IMR-90 (cell line): ENCODE measurements around the gene SLC35C1. TPM values are rescaled to one million over a fixed set of nuclear protein-coding genes. Genes with fewer than 3 reads are reported as not detected.

ENCODE experiments used
- ATAC-seq: fragments of 200-7000 bp; cut with Tn5 transposase; 2 replicates; pipeline ENCODE4 v1.9.1; 2020; ENCODE audit warnings: low read depth, mild to moderate bottlenecking, moderate library complexity
- BruUV-seq: library from RNA; stranded (reverse); fragments of 400-500 nt; replicated peaks from 2 replicates; lab custom pipeline; 2021; lab: Mats Ljungman, UMichigan
- CTCF ChIA-PET: fragments of 300-600 bp; formaldehyde crosslinking; extraction: SDS; loops from one replicate; lab custom pipeline; 2021; ENCODE audit warnings: antibody characterized with exemption; lab: Yijun Ruan, JAX
- POLR2A ChIA-PET: fragments of 300-600 bp; sonication (Branson Sonifier 250); formaldehyde crosslinking; loops from one replicate; lab custom pipeline; 2022; ENCODE audit warnings: antibody characterized with exemption; ENCODE audit not compliant: unreplicated experiment; lab: Charles Lee
- DNase-seq: peaks from one replicate; pipeline ENCODE4 v3.0.0; 2013
- H2AFZ ChIP-seq: replicated peaks from 2 replicates; pipeline ENCODE3; 2013; ENCODE audit warnings: low read length, mild to moderate bottlenecking; ENCODE audit not compliant: poor library complexity
- H2AK5ac ChIP-seq: 2 replicates; pipeline ENCODE4 v1.6.1; 2013; ENCODE audit warnings: low read depth, low read length, inconsistent platforms
- H2AK9ac ChIP-seq: replicated peaks from 2 replicates; pipeline ENCODE3; 2013; ENCODE audit warnings: mild to moderate bottlenecking, low read depth, low read length, moderate library complexity; ENCODE audit not compliant: poor library complexity
- H2BK120ac ChIP-seq: 2 replicates; pipeline ENCODE4 v1.6.1; 2013; ENCODE audit warnings: low read depth, low read length, inconsistent platforms
- H2BK15ac ChIP-seq: 3 replicates; pipeline ENCODE4 v1.6.1; 2013; ENCODE audit warnings: low read depth, low read length, inconsistent platforms
- H2BK20ac ChIP-seq: 2 replicates; pipeline ENCODE4 v1.6.1; 2013; ENCODE audit warnings: low read depth, mild to moderate bottlenecking, inconsistent platforms, low read length, moderate library complexity
- H2BK5ac ChIP-seq: 2 replicates; pipeline ENCODE4 v1.6.1; 2013; ENCODE audit warnings: mild to moderate bottlenecking, low read depth, low read length, inconsistent platforms; ENCODE audit not compliant: poor library complexity, severe bottlenecking
- H3K14ac ChIP-seq: replicated peaks from 2 replicates; pipeline ENCODE4 v1.6.1; 2013; ENCODE audit warnings: low read depth, low read length, inconsistent platforms
- H3K18ac ChIP-seq: 2 replicates; pipeline ENCODE4 v1.6.1; 2013; ENCODE audit warnings: low read depth, low read length, control low read depth
- H3K23ac ChIP-seq: 2 replicates; pipeline ENCODE4 v1.6.1; 2013; ENCODE audit warnings: low read depth, low read length, inconsistent platforms
- H3K27ac ChIP-seq: 2 replicates; pipeline ENCODE4 v1.5.1; 2013; ENCODE audit warnings: mild to moderate bottlenecking, control low read depth, low read length; ENCODE audit not compliant: insufficient read depth
- H3K27me3 ChIP-seq: 2 replicates; pipeline ENCODE4 v1.6.1; 2013; ENCODE audit warnings: low read length; ENCODE audit not compliant: control insufficient read depth, insufficient read depth
- H3K36me3 ChIP-seq: 2 replicates; pipeline ENCODE4 v1.6.1; 2013; ENCODE audit warnings: low read length, mixed read lengths; ENCODE audit not compliant: control insufficient read depth, insufficient read depth
- H3K4ac ChIP-seq: 2 replicates; pipeline ENCODE4 v1.6.1; 2013; ENCODE audit warnings: low read depth, low read length, inconsistent platforms
- H3K4me1 ChIP-seq: 2 replicates; pipeline ENCODE4 v1.6.1; 2013; ENCODE audit warnings: low read length, mixed read lengths; ENCODE audit not compliant: control insufficient read depth, insufficient read depth
- H3K4me2 ChIP-seq: 2 replicates; pipeline ENCODE4 v1.6.1; 2013; ENCODE audit warnings: low read depth, mild to moderate bottlenecking, control low read depth, low read length, moderate library complexity
- H3K4me3 ChIP-seq: 2 replicates; pipeline ENCODE4 v1.5.1; 2013; ENCODE audit warnings: low read depth, mild to moderate bottlenecking, control low read depth, low read length, moderate library complexity; ENCODE audit not compliant: insufficient read depth
- H3K56ac ChIP-seq: 2 replicates; pipeline ENCODE4 v1.6.1; 2013; ENCODE audit warnings: low read length, inconsistent platforms; ENCODE audit not compliant: insufficient read depth; ENCODE audit errors: extremely low read depth
- H3K79me1 ChIP-seq, 2 experiments: 2 replicates each; pipeline ENCODE4 v1.6.1; 2013; ENCODE audit warnings: low read length in 2 of 2, inconsistent platforms in 1 of 2, low read depth in 1 of 2
- H3K9ac ChIP-seq: 2 replicates; pipeline ENCODE4 v1.6.1; 2013; ENCODE audit warnings: low read depth, low read length, control low read depth
- H3K9me1 ChIP-seq: 2 replicates; pipeline ENCODE4 v1.6.1; 2013; ENCODE audit warnings: low read length, inconsistent platforms; ENCODE audit not compliant: insufficient read depth
- H3K9me3 ChIP-seq: 2 replicates; pipeline ENCODE4 v1.6.1; 2013; ENCODE audit warnings: low read length; ENCODE audit not compliant: control insufficient read depth, insufficient read depth
- H4K20me1 ChIP-seq: 2 replicates; pipeline ENCODE4 v1.6.1; 2013; ENCODE audit warnings: low read length, inconsistent platforms; ENCODE audit not compliant: insufficient read depth
- H4K5ac ChIP-seq: 2 replicates; pipeline ENCODE4 v1.6.1; 2013; ENCODE audit warnings: mild to moderate bottlenecking, low read depth, low read length, control low read depth
- H4K8ac ChIP-seq, 2 experiments: 2 replicates each; pipeline ENCODE4 v1.6.1; 2013; ENCODE audit warnings: low read depth in 2 of 2, low read length in 2 of 2, control low read depth in 1 of 2, inconsistent platforms in 1 of 2
- H4K91ac ChIP-seq: 2 replicates; pipeline ENCODE4 v1.6.1; 2013; ENCODE audit warnings: low read depth, low read length, inconsistent platforms; ENCODE audit not compliant: insufficient read depth
- USF2 ChIP-seq: fragments of 150-350 bp; IDR thresholded peaks from 2 replicates; pipeline ENCODE4 v1.6.1; 2017; ENCODE audit warnings: mild to moderate bottlenecking, antibody characterized with exemption, low read length, low read depth
- WGBS, 2 experiments: methylation state at CpG; one replicate each; pipeline versions ENCODE4 v1.1.5 to v1.1.7; 2013; ENCODE audit warnings: missing lambda C conversion rate in 2 of 2; ENCODE audit not compliant: insufficient read length in 1 of 2; ENCODE audit errors: extremely low coverage in 2 of 2; 5-methylcytosine and 5-hydroxymethylcytosine counted together
- dilution Hi-C: fragments of 300-500 bp; cut with HindIII; formaldehyde crosslinking; loops from one replicate; pipeline ENCODE4 v1.14.3; 2018; ENCODE audit warnings: low sequenced_read_pairs; ENCODE audit not compliant: unreplicated experiment
- in situ Hi-C: fragments of 300-500 bp; cut with MboI; formaldehyde crosslinking; loops from 3 replicates; pipeline ENCODE4 v1.14.3; 2019; ENCODE audit warnings: low sequenced_read_pairs, inconsistent platforms, mixed read lengths
- intact Hi-C: fragments of 100-400 bp; cut with micrococcal nuclease; formaldehyde crosslinking; loops from 2 replicates; pipeline ENCODE4 v1.10.0; 2022
- polyA plus RNA-seq, 3 experiments: library from polyadenylated mRNA; depleted of rRNA; stranded (reverse); fragments of >200 nt; gene quantifications; 2 replicates each; pipeline ENCODE4 v1.2.3, GENCODE V29; 2012; ENCODE audit warnings: low replicate concordance in 1 of 3
- total RNA-seq: library from RNA; depleted of rRNA; stranded (reverse); fragments of >200 nt; gene quantifications from 2 replicates; pipeline ENCODE4 v1.2.3, GENCODE V29; 2012

Gene SLC35C1
- total and polyA plus RNA-seq, 2 of the 4 experiments (the other 2 are of a cell fraction) = 4.3 to 27.1 TPM

- H3K36me3 ChIP-seq = no peaks in the 10 kb centered on the region
- H2BK5ac ChIP-seq = no peak overlapping the region
- no peaks in the 10 kb centered on the region; the same call in 1 of the 2 replicates for H4K20me1 ChIP-seq
- H2BK15ac ChIP-seq = no peak overlapping the region
- H3K14ac ChIP-seq = no peak overlapping the region
- ChIA-PET CTCF (no interaction called here), POLR2A (no interaction called here)
- H3K79me1 ChIP-seq = no peaks in the 10 kb centered on the region
- TF ChIP-seq USF2 = no peak
- H2BK120ac ChIP-seq = no peak overlapping the region
- H2BK20ac ChIP-seq = no peak overlapping the region
- in situ Hi-C loops = loop anchor here (25.0 kb wide), 1 partner anchor 1257 kb away; the partner anchor contains the start of gene CD82
- peaks cover 7% of the 10 kb centered on the region; the same call in 1 of the 2 replicates for H3K4me1 ChIP-seq
- 0 out of 2 replicates have a peak, but pooled peaks cover 2% of the 10 kb centered on the region for H3K9me3 ChIP-seq
- H3K9ac ChIP-seq = no peak overlapping the region
- WGBS, 2 experiments = no CpG with 5 or more reads among the region's 6 CpGs
- no peak overlapping the region for H2AK5ac ChIP-seq
- dilution Hi-C loops = no loop called here
- H2AFZ ChIP-seq = no peak overlapping the region
- no peak overlapping the region for H4K5ac ChIP-seq
- no peak overlapping the region for H3K23ac ChIP-seq
- H3K18ac ChIP-seq = no peak overlapping the region
- H3K56ac ChIP-seq = no peak overlapping the region
- intact Hi-C loops = no loop called here
- H3K9me1 ChIP-seq = no peaks in the 10 kb centered on the region; the same call in 1 of the 2 replicates
- DNase-seq (no peak), ATAC-seq (no peak)
- H3K4me3 ChIP-seq = no peak overlapping the region
- H3K27ac ChIP-seq = no peak overlapping the region
- no TSS peak for BruUV-seq
- H3K27me3 ChIP-seq = no peaks in the 10 kb centered on the region; the same call in 1 of the 2 replicates
- H4K8ac ChIP-seq = no peak overlapping the region
- H4K91ac ChIP-seq = no peak overlapping the region
- H3K4me2 ChIP-seq = no peak overlapping the region
- H3K4ac ChIP-seq = no peak overlapping the region
- no peak overlapping the region for H2AK9ac ChIP-seq
These were observed 14.1 kb downstream of the SLC35C1 start for GRCh38 chr11:45818961-45819605.
